A673 (cell line): ENCODE results near the gene MYH3. TPM values are rescaled to one million over a fixed set of nuclear protein-coding genes. Genes with fewer than 3 reads are reported as not detected.

Experiments
- BruUV-seq: library from RNA; stranded (reverse); fragments of 400-500 nt; replicated peaks from 2 replicates; lab custom pipeline; 2021; lab: Mats Ljungman, UMichigan
- CTCF ChIA-PET: fragments of 300-600 bp; sonication (Branson Sonifier 250); formaldehyde crosslinking; loops from one replicate; lab custom pipeline; 2022; ENCODE audit warnings: antibody characterized with exemption; lab: Charles Lee
- POLR2A ChIA-PET: fragments of 300-600 bp; sonication (Branson Sonifier 250); formaldehyde crosslinking; loops from one replicate; lab custom pipeline; 2022; ENCODE audit warnings: antibody characterized with exemption; ENCODE audit not compliant: low non-redundant PET; lab: Charles Lee
- DNase-seq: peaks from one replicate; pipeline ENCODE4 v3.0.0-alpha.2; 2015; ENCODE audit warnings: low spot score
- H3K27ac ChIP-seq: fragments of 200-600 bp; sonication (generic); 2 replicates; pipeline ENCODE4 v1.5.1; 2016; ENCODE audit warnings: mixed run types, low read depth, mild to moderate bottlenecking, mixed read lengths, antibody characterized with exemption, low read length; ENCODE audit not compliant: poor library complexity, severe bottlenecking
- H3K27me3 ChIP-seq: fragments of 200-600 bp; sonication (generic); replicated peaks from 2 replicates; pipeline ENCODE4 v1.6.1; 2017; ENCODE audit warnings: mixed run types, low read depth, mild to moderate bottlenecking, mixed read lengths, antibody characterized with exemption, low read length; ENCODE audit not compliant: insufficient read depth, poor library complexity
- H3K36me3 ChIP-seq: fragments of 200-600 bp; sonication (generic); 2 replicates; pipeline ENCODE4 v1.6.1; 2016; ENCODE audit warnings: mixed run types, mild to moderate bottlenecking, mixed read lengths, antibody characterized with exemption, low read length; ENCODE audit not compliant: insufficient read depth, poor library complexity, severe bottlenecking
- H3K4me1 ChIP-seq: fragments of 200-600 bp; sonication (generic); 2 replicates; pipeline ENCODE4 v1.6.1; 2017; ENCODE audit warnings: mixed run types, mild to moderate bottlenecking, mixed read lengths, antibody characterized with exemption, low read length; ENCODE audit not compliant: insufficient read depth, poor library complexity, severe bottlenecking
- H3K4me3 ChIP-seq: fragments of 200-600 bp; sonication (generic); 2 replicates; pipeline ENCODE4 v1.5.1; 2016; ENCODE audit warnings: low read depth, mixed run types, mild to moderate bottlenecking, mixed read lengths, low read length; ENCODE audit not compliant: poor library complexity, severe bottlenecking
- H3K9me3 ChIP-seq: fragments of 200-600 bp; sonication (generic); 2 replicates; pipeline ENCODE4 v1.6.1; 2016; ENCODE audit warnings: mixed run types, low read depth, mild to moderate bottlenecking, mixed read lengths, antibody characterized with exemption, low read length; ENCODE audit not compliant: poor library complexity, severe bottlenecking
- CTCF ChIP-seq: fragments of 300-800, 200-600 bp; sonication (generic); conservative IDR thresholded peaks from 2 replicates; pipeline ENCODE4 v1.5.1; 2017; ENCODE audit warnings: low read depth, mild to moderate bottlenecking, antibody characterized with exemption, low read length, moderate library complexity, mixed read lengths
- EZH2 ChIP-seq: fragments of 200-600 bp; sonication (generic); IDR thresholded peaks from 2 replicates; pipeline ENCODE4 v1.6.1; 2017; ENCODE audit warnings: borderline replicate concordance, low read depth, mild to moderate bottlenecking, mixed read lengths, antibody characterized with exemption, low read length; ENCODE audit not compliant: poor library complexity, severe bottlenecking
- intact Hi-C: fragments of 100-400 bp; cut with micrococcal nuclease; formaldehyde crosslinking; loops from one replicate; pipeline ENCODE4 v1.10.0; 2022; ENCODE audit not compliant: unreplicated experiment
- total RNA-seq: library from RNA; stranded (reverse); gene quantifications from 2 replicates; pipeline ENCODE4 v1.2.3, GENCODE V29; 2021

Gene MYH3
- total RNA-seq, 1 experiment from 2014 or later: 3.2 TPM

DNA sequence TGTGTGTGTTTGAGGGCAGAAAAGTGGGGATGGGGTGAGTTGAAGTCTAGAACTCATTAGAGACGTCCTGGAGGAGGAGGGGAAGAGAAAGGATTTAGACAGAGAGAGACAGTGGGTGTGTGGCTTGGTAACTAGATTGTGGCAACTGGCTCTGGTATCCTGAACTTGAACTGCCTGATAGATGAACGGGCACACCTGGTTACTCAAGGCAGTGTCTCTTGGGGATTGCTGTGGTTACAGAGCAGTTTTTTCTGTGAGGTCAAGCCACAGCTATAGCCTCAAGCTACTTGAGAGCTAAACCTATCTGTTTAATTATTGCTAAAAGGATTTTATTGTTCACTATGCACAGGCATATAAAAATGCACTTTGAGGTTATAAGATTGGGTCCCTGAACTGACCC is 77.8 kb downstream of the MYH3 start:
- no peak overlapping the region for H3K27ac ChIP-seq
- H3K36me3 ChIP-seq: no peaks in the 10 kb centered on the region
- H3K4me3 ChIP-seq: no peak overlapping the region
- ChIA-PET POLR2A (no interaction called here), CTCF (no interaction called here)
- DNase-seq: no peak
- no TSS peak for BruUV-seq
- intact Hi-C loops: no loop called here
- TF ChIP-seq EZH2 (no peak), CTCF (no peak)
- no peaks in the 10 kb centered on the region for H3K9me3 ChIP-seq
- no peaks in the 10 kb centered on the region for H3K4me1 ChIP-seq
- H3K27me3 ChIP-seq: peaks cover 4% of the 10 kb centered on the region

Other genes with a start within 250 kb of the MYH3 start
- gene MYH8, start 235.4 kb downstream of the MYH3 start, total RNA-seq: 0.11 TPM in 1 of 2 replicates, not detected in the other
- gene MYH4, start 187.8 kb downstream of the MYH3 start, total RNA-seq: 0.15 and 0.59 TPM in 2 replicates
- 0.39 and 0.46 TPM in 2 replicates for gene MYH1, start 138.8 kb downstream of the MYH3 start, total RNA-seq
- gene MYH2, start 107.7 kb downstream of the MYH3 start, total RNA-seq: 0.54 and 1.9 TPM in 2 replicates
- 42.2 and 43.2 TPM in 2 replicates for gene SCO1, start 40.2 kb upstream of the MYH3 start, total RNA-seq
- gene ADPRM, start 40.3 kb upstream of the MYH3 start, total RNA-seq: 8.4 and 9.2 TPM in 2 replicates
- gene TMEM220, start 72.7 kb upstream of the MYH3 start, total RNA-seq: 0.11 and 1.4 TPM in 2 replicates
- gene TMEM238L, start 146.8 kb upstream of the MYH3 start, total RNA-seq: not detected in 2 replicates
- not detected in 2 replicates for gene PIRT, start 180.8 kb upstream of the MYH3 start, total RNA-seq